Vagina (tissue), 2 donors: ENCODE measurements around the gene SFTPD. TPM values are rescaled to one million over a fixed set of nuclear protein-coding genes. Genes with fewer than 3 reads are reported as not detected.
"Not testable (repeated sequence)": the region's sequence is repeated elsewhere in the genome, so short reads cannot be mapped to it uniquely, and the experiment has no call there.

Experiments
- DNase-seq, 2 donors: peaks; one replicate each; pipeline ENCODE4 v3.0.0-alpha.2; 2017; ENCODE audit errors: extremely low spot score in 2 of 2
- H3K27ac ChIP-seq: fragments of 200-600 bp; sonication (generic); one replicate; pipeline ENCODE4 v1.5.1; 2019
- H3K27me3 ChIP-seq: fragments of 200-600 bp; sonication (generic); one replicate; pipeline ENCODE4 v1.5.1; 2019
- H3K36me3 ChIP-seq, 2 donors: fragments of 200-600 bp; sonication (generic); one replicate each; pipeline ENCODE4 v1.5.1; 2017 to 2019
- H3K4me1 ChIP-seq: fragments of 200-600 bp; sonication (generic); one replicate; pipeline ENCODE4 v1.5.1; 2019
- H3K4me3 ChIP-seq, 2 donors: fragments of 200-600 bp; sonication (generic); 1 replicate in 1 of 2; 2 replicates in 1 of 2; pipeline ENCODE4 v1.5.1; 2016 to 2019
- H3K9me3 ChIP-seq: fragments of 200-600 bp; sonication (generic); one replicate; pipeline ENCODE4 v1.5.1; 2019
- CTCF ChIP-seq, 3 experiments: fragments of 450-650 bp in 2 of 3; fragments of 200-600 bp in 1 of 3; sonication (generic) in 1 of 3; IDR thresholded peaks; one replicate each; pipeline ENCODE4 v1.5.1; 2017 to 2019; ENCODE audit warnings: antibody characterized with exemption in 3 of 3, mild to moderate bottlenecking in 2 of 3, moderate library complexity in 2 of 3
- POLR2A ChIP-seq, 2 donors: fragments of 450-650 bp; IDR thresholded peaks; one replicate each; pipeline ENCODE4 v1.6.1; 2017; ENCODE audit warnings: antibody characterized with exemption in 2 of 2, mild to moderate bottlenecking in 2 of 2, moderate library complexity in 2 of 2
- POLR2AphosphoS5 ChIP-seq, 2 donors: sonication (generic); formaldehyde crosslinking; IDR thresholded peaks; one replicate each; pipeline ENCODE4 v1.9.0; 2017; ENCODE audit warnings: antibody characterized with exemption in 2 of 2, mild to moderate bottlenecking in 2 of 2, low read depth in 1 of 2; ENCODE audit not compliant: insufficient read depth in 1 of 2
- intact Hi-C: fragments of 100-400 bp; cut with DNase I; formaldehyde crosslinking; loops from one replicate; pipeline ENCODE4 v1.15.1; 2023
- total RNA-seq: library from RNA; depleted of rRNA; stranded (reverse); fragments of >200 nt; gene quantifications from one replicate; pipeline ENCODE4 v1.2.3, GENCODE V29; 2016

The SFTPD gene
- not detected for total RNA-seq

- TF ChIP-seq CTCF (IDR thresholded peaks at IDR 0.05) (no peak), POLR2AphosphoS5 (IDR thresholded peaks at IDR 0.05; ENCODE audit: insufficient read depth in 1 of 2, low read depth in 1 of 2) (no peak), POLR2A (IDR thresholded peaks at IDR 0.05) (no peak)
- H3K27ac ChIP-seq = no peak within 1 kb of the TSS
- H3K4me3 ChIP-seq = no peak within 1 kb of the TSS
- intact Hi-C loops = no loop called here
- H3K36me3 ChIP-seq = no peaks in the 10 kb centered on the region
- H3K9me3 ChIP-seq = no peaks in the 10 kb centered on the region
- DNase-seq = peak in 1 of 2 donors; percentile 40
- H3K4me1 ChIP-seq = no peaks in the 10 kb centered on the region
- no peaks in the 10 kb centered on the region for H3K27me3 ChIP-seq
These were observed at the start of gene SFTPD for GRCh38 chr10:79948976-79949722. SFTPD (minus strand) TSS chr10:79949105; CDS start chr10:79946659, 2,446 bp downstream.

DNA sequence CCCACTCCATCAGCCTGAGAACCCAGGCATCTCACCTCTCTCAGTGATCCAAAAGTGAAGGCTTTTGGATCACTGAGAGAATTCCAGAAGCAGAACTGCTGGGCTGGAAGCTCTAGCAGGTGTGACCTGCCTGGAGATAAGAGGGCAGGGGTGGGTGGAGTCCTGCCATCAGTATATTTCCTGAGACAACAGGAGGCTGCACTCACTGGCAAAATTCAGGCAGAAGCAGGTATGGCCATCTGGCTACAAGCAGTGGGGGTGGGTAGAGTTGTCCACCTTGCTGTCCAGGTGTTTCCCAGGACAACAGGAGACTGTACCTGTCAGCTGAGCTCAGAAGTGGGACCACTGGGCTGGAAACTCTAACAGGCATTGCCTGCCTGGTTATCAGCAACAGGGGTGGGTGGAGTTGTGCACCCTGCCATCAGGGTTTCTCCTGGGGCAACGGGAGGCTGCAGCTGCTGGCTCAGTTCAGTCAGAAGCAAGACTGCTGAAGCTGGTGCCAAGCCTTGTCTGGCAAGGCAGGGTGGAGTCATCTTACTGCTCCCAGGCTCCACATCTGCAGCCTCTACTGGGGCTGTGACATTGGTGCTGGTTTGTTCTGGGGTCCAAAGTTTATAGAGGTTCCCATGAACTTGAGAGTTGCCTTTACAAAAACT is 47.2 kb upstream of the SFTPD start:
- no peaks in the 10 kb centered on the region for H3K9me3 ChIP-seq
- TF ChIP-seq POLR2AphosphoS5 (IDR thresholded peaks at IDR 0.05; ENCODE audit: insufficient read depth in 1 of 2, low read depth in 1 of 2) (no peak), CTCF (IDR thresholded peaks at IDR 0.05) (no peak), POLR2A (IDR thresholded peaks at IDR 0.05) (no peak)
- intact Hi-C loops = no loop called here
- H3K27me3 ChIP-seq = no peaks in the 10 kb centered on the region
- no peak overlapping the region for H3K27ac ChIP-seq
- no peaks in the 10 kb centered on the region for H3K4me1 ChIP-seq
- no peak overlapping the region for H3K4me3 ChIP-seq
- no peak for DNase-seq
- no peaks in the 10 kb centered on the region for H3K36me3 ChIP-seq

GRCh38 chr10:79994556-79994955 is 45.7 kb upstream of the SFTPD start:
- intact Hi-C loops = no loop called here
- TF ChIP-seq POLR2A (IDR thresholded peaks at IDR 0.05) (no peak), POLR2AphosphoS5 (IDR thresholded peaks at IDR 0.05; ENCODE audit: insufficient read depth in 1 of 2, low read depth in 1 of 2) (no peak), CTCF (IDR thresholded peaks at IDR 0.05) (no peak)
- Histone ChIP-seq H3K27ac (no peak overlapping the region), H3K4me1 (no peaks in the 10 kb centered on the region), H3K27me3 (no peaks in the 10 kb centered on the region), H3K36me3 (no peaks in the 10 kb centered on the region), H3K4me3 (no peak overlapping the region), H3K9me3 (no peaks in the 10 kb centered on the region)
- no peak for DNase-seq

DNA sequence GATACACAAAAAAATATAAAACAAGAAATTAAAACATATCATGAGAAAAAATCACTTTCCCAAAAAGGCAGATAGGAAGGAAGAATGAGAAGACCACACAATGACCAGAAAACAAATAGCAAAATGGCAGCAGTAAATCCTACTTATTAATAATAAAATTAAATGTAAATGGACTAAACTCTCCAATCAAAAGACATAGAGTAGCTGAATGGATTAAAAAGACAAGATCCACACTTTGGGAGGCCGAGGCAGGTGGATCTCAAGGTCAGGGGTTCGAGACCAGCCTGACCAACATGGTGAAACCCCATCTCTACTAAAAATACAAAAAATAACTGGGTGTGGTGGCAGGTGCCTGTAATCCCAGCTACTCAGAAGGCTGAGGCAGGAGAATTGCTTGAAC is 39.3 kb upstream of the SFTPD start:
- H3K27me3 ChIP-seq, H3K27ac ChIP-seq, H3K9me3 ChIP-seq, intact Hi-C loops, H3K36me3 ChIP-seq, DNase-seq, H3K4me1 ChIP-seq, H3K4me3 ChIP-seq: not testable (repeated sequence)

- H3K27ac ChIP-seq, H3K27me3 ChIP-seq, H3K9me3 ChIP-seq, H3K36me3 ChIP-seq, intact Hi-C loops, H3K4me3 ChIP-seq, DNase-seq, H3K4me1 ChIP-seq: not testable (repeated sequence)
These were observed 37.8 kb upstream of the SFTPD start for GRCh38 chr10:79986661-79987060.

- no peaks in the 10 kb centered on the region for H3K36me3 ChIP-seq
- no peaks in the 10 kb centered on the region for H3K27me3 ChIP-seq
- H3K4me3 ChIP-seq = no peak overlapping the region
- no peak for DNase-seq
- intact Hi-C loops = no loop called here
- TF ChIP-seq CTCF (IDR thresholded peaks at IDR 0.05) = no peak
- TF ChIP-seq POLR2AphosphoS5 (IDR thresholded peaks at IDR 0.05; ENCODE audit: insufficient read depth in 1 of 2, low read depth in 1 of 2) = no peak
- TF ChIP-seq POLR2A (IDR thresholded peaks at IDR 0.05) = no peak
- H3K27ac ChIP-seq = no peak overlapping the region
- H3K4me1 ChIP-seq = peaks cover 6% of the 10 kb centered on the region
- no peaks in the 10 kb centered on the region for H3K9me3 ChIP-seq
These were observed 36.7 kb upstream of the SFTPD start for GRCh38 chr10:79985481-79986072.
